ENCODE results near the gene NIPAL1.

NIPAL1 gene

DNA sequence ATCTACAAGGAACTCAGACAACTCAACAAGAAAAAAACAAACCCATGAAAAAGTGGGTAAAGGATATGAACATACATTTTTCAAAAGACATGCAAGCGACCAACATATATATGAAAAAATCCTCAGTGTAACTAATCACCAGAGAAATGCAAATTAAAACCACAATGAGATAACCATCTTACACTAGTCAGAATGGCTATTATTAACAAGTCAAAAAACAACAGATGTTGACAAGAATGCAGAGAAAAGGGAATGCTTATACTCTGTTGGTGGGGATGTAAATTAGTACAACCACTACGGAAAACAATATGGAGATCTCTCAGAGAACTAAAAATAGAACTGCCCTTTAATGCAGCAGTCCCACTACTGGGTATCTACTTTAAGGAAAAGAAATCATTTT lies 12.1 kb downstream of the NIPAL1 start:
- DNase-seq = no peak

DNA sequence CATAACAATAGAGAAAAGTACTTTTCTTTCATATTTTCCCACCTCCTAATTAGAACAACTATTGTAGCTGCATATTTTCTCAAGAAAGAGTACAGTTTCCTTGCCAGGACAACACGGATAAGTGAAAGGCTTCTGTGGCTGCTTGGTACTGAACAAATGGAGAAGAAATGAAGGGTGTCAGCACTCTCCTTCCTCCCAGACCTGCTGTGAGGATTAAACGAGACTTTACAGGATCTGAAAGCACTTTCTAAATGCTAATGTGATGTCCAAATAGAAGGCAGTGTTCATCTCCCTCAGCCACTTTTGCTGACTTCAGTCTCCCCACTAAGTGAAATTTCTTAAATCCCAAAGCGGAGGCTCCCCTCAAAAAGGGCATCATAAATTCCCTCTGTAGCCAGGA lies 13.9 kb downstream of the NIPAL1 start:
- DNase-seq = no peak

DNA sequence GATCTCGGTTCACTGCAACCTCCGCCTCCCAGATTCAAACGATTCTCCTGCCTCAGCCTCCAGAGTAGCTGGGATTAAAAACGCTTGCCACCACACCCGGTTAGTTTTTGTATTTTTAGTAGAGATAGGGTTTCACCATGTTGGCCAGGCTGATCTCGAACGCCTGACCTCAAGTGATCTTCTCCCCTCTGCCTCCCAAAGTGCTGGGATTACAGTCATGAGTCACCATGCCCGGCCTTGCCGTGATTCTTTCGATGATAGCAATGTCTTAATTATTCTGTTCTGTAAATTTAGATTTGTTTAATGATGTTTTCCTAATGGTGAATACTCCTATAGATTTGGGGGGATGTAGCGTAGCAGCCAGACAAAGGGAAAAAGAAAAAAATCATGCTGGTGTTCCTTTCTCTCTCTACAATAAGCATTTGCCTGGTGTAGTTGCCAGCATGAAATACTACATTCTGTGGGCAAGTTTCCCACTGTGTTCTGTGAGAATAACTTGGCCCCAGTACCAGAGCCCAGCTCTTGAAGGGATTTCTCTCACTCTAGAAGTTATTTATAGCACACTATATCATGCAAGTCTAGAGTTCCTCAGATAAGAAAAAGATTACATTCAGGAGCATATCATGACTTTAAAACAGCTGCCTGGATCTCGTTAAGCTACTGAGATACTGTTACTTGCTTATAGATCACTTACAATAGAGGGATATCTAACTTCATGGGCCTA lies 15.4 kb downstream of the NIPAL1 start:
- no peak for DNase-seq

DNA sequence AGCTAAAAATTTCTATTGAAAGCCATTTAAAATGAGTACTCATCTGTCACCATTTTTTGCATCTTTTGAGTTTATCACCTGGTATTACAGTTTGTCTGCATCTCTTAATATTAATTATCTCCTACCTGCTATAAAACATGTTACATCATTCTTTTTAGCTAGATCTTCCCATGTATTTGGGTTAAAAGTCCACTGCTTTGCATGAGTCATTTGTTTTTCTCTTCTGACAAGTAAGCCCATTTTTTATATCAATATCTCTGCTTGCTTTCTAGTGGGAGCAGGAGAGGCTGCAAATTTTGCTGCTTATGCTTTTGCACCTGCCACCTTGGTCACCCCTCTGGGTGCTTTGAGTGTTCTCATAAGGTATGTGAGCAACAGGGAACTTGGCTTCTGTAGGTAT lies 16.1 kb downstream of the NIPAL1 start:
- DNase-seq = no peak

DNA sequence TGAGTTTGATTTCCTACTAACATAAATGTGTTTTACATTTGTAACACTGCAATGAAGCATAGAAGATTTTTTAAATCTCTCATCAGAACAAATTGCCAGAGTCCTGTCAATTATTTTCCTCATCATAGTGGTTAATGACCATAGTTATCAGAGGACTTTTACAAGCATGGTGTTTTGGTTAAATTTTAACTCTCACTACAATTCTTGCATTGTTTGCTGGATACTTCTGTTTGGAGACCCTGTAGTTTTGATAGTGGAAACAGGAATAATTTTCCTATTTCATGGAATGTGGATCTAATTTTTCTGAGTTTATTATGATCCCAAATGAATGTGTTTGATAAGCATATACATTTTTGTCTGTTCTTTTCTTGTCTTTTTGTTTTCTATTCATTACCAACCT lies 16.8 kb downstream of the NIPAL1 start:
- no peak for DNase-seq

DNA sequence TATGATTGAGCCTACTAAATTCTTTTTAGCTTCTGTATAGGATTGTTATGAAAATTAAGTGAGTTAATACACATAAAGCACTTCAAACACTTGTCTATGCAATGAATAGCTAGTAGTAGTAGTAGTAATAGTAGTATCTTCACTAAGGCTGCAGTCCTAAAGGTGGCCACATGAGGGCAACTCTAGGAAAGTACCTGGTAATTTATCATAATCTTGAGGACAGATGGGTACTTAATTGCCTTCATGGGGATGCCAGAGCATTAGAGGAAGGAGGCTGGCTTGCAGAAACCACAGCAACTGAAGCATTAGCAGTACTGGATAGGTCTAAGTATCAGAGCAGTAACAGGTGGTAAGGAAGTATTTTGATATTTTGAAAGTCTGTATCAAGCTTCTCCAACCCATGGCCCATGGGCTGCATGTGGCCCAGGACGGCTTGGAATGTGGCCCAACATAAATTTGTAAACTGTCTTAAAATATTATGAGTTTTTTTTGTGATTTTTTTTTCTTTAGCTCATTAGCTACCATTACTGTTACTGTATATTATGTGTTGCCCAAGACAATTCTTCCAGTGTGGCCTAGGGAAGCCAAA lies 17.3 kb downstream of the NIPAL1 start:
- DNase-seq = peak; percentile 71

DNA sequence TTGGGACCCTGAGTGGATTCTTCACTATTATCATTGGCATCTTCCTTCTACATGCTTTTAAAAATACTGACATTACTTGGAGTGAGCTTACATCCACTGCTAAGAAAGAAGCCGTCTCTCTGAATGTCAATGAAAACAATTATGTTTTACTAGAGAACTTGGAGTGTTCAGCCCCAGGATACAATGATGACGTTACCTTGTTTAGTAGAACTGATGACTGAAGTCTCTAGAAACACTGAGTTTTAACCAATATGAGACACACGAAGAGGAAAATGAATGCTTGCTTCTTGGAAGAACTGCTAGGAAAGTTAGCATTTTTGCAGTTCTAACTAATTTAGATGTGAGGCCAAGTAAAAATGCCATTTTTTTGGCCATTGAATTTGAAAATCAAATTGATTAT lies 19.4 kb downstream of the NIPAL1 start:
- no peak for DNase-seq

DNA sequence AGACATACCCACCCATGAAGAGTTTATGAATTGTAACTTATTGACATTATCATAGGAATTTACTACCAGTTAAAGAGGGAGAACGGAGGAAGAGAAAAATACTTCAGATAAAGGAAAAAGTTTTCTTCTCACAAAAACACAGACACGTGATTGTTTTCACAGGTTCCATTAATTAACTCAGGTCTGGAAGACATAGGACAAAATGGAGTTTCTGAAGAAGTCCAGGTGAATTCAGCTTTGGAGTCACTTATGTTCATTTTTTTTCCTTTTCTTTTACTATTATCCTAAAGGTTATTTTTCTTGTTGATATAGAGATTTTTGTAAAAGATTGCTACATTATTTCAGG lies 20.5 kb downstream of the NIPAL1 start:
- no peak for DNase-seq

DNA sequence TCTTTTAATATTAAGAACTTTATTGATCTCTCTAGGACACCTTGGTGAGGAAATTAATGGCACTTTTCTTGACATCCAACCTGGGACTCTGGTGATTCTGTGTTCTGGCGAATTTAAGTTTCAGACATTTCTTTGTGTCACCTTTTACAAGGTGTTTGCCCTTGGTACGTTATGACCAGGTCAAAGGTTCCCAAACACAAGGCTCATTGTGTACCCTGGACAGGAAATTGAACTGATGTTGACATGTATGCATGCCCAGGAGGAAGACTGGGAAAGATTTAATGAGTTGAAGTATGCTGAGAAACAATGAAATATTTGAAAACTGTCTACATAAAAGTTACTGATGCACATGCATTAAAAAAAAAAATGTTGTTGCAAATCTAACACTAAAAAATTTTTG lies 22.1 kb downstream of the NIPAL1 start:
- DNase-seq = no peak

DNA sequence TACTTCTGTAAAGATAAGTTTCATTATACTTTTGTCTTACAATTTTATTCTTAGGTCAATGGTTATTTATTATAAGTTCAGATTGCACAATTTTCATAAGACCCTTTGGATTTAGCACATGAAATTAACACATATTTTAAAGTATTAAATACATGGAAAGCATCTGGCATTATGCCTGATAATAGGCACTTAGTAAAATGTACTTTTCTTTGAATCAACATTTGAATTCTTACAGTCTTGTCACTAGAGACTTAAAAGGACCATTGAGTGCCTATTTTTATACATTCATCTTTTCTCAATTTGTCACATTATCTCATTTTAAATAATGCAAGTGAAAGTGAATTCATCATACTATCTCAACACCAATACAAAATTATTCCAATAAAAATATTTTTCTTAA lies 23.0 kb downstream of the NIPAL1 start:
- no peak for DNase-seq

DNA sequence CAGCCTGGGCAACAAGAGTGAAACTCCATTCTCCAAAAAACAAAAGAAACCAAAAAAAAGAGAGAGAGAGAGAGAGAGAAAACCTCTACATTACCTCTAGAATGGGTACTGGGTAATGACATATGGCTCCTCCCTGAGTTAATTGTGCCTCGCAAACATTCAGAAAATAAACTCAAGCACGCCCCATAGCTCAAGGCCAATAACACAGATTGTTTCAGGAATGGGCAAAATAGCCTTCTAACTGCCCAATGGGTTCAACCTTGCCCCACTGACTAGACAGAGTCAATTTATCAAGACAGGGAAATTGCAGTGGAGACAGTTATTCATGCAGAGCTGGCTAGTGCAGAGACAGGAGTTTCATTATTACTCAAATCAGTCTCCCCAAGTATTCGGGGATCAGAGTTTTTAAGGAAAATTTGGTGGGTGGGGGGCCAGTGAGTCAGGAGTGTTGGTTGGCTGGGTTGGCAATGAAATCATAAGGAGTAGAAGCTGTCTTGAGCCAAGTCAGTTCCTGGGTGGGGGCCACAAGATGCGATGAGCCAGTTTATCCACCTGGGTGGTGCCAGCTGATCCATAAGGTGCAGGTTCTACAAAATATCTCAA lies 25.1 kb downstream of the NIPAL1 start:
- no peak for DNase-seq

DNA sequence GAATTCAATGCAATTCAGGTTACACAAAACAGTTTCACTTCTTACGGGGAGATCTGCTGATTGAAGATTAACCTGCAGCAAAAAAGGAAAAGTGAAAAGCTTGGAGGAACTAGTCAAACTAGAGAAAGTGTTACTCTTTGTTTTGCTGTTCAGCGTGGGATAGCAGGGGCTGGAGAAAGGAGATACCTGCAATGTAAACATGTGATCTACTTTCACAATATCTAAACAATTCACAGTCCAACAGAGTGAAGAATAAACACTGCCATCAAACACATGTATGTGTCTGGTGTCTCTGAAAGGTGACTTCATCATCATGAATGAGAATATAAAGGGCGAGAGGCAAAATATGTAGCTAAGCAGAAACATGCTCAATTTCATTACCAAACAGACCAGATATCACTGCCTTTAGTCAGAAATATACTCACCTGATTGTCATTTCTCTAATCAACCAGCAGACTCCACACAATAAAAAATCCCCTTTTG lies 26.4 kb downstream of the NIPAL1 start:
- no peak for DNase-seq

DNA sequence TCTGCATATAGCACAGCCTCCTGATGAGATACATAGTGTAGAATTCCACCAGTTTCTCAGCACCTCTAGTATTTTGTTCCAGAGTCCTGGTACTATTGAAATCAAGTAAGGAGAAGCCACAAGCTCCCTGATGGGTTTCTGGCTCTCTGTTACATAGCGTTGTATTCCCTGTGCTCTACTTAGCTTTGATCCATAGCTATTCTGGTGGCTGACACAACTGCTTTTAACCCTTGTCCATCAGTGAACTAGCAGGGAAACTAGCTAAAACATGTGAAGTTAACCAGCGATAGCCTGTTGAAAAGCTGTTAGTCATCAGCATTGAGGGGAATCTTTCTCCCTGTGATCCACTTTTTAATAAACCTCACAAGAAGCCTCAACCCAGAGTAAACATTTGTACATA lies 26.9 kb downstream of the NIPAL1 start:
- no peak for DNase-seq

DNA sequence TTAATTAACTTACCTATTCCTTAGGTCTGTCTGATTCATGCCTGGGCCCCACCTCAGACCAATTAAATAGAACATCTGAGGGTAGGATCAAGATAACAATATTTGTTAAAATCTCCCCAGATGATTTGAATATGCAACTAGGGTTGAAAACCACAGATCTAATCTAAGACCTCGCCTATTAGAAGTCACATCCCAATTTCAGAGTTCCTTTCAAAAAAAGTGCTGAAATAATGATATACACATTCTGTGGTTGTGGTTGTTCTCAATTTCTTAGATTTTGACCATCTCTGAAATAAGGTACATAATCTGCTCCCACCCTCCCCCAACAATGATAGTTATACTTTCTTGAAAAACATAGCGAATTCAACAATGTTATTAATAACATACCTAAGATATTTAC lies 27.7 kb downstream of the NIPAL1 start:
- peak; percentile 40 for DNase-seq

DNA sequence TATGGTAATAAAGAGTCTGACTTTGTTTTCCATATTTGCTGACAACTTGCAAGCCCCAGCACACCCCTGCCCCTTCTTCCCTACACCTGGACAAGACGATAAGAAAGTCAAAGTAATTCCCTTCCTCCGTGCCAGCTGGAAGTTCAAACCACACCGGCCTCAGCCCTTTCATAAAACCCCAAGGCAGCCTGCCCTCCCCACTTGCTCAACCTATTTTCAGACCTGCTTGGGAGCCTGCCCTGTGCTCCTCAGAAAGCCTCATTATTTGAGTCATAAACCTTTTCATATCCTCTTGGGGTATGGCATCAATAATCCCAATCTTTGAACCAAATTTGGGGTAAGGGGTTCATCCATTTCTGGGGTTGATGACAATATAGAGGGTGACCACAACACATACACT lies 29.5 kb downstream of the NIPAL1 start:
- no peak for DNase-seq

DNA sequence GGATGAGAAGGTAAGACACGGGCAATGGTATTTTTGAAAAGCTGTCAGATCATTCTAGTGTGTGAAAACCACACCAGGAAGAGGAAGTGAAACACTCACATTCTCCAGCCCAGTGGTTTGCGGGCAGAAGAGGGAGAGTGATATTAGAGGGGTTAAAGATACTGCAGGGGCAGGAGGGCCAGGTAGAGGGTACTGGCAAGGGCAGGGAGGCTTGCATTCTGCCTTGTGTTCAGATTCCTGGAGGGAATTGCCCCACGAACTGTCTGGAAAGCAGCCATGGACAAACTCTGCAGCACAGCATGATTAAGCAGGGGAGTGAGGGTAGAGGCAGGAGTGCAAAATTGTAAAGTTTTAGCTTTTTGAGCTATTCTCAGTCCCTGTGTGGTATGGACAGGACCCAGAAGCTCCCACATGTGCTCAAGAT lies 30.9 kb downstream of the NIPAL1 start:
- peak; percentile 73 for DNase-seq

DNA sequence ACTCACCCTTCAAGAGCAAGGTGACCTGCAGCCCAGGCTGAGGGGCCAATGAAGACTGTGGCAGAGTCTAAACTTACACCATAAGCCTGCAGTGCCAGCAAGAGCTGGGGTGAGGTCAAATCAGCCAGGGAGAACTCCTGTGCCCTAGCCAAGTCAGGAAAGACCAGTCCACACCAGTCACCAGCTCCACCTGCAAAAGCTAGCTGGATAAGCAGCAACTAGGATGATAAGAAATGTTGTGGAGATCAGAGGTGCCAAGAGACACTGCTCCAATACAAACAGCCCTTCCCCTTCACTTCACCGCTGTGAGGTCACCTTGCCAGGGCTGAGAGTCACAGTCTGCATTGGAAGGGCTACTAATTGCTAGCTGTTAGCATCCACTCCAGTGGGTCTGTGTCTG lies 31.3 kb downstream of the NIPAL1 start:
- DNase-seq = no peak

DNA sequence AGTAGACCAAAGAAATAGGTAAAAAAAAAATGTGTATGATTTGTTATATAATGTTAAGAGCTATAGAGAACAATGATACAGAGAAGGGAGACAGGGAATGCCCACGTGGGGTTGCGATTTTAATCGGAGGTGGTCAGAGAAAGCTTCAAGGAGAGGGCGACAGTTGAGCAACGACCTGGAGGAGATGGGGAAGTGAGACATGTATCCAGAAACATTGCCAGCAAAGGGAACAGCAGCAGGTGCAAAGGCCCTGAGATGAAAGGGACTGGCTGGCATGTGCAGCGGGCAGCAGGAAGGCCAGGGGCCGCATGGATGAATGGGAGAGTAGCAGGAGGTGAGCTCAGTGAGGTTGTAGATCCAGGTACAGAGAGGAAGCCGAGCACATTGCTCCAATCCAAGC lies 32.9 kb downstream of the NIPAL1 start:
- DNase-seq = no peak

DNA sequence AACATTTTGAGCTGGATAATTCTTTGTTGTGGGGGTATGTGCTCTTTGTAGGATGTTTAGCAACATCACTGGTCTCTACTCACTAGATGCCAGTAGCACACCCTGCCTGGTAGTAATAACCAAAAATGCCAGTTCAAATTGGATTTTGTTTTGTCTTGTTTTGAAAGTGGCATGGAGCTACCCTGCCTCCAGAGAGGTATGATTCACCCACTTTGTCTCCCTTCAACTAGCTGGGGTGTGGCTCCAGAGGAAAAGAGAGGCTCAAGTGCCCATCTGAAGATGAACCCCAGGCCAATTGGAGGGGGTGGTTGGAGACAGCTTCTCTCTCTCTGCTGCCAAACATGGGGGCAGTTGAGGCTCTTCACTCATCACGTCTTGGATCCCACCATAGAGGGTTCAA lies 34.5 kb downstream of the NIPAL1 start:
- no peak for DNase-seq

DNA sequence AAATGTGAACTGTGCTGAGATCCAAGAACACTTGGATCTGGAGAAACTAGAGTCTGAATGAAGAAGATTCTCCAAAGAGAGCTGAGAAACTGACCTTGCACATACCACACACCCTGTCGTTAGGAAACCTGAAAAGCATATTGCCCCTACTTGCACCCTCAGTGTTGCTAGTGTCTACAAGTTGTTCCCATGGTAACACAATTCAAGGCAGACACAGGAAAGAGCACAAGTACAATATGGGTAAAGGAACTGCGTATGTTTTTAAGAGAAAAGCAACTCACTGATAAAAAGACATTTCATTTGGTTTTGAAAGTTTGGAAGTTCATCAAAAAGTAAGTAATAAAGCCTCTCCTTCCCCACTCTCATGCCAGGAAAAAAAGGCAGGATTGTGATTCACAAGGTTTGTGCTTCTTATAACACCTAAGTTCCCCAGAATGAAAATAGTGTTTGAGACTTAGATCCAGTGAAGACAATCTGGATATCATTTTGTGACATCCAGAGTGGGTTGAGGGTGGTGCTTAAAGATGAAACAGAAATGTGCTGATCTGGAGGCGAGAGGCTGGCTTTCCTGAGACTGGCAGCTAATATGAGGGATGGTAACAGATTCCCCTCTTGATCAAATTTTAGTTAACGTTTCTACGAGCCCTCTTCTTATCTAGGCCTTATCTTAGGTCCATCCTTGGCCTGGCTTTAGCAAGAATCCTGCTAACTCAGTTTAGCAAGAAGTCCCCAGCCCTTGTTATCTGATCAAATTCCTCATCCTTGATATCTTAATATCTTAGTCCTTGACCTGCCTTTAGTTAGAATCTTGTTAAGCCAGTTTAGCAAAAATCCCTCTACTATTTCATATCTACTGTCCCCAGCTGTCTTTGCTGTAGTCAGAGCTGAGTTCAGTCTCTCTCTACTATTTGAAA lies 42.3 kb downstream of the NIPAL1 start:
- no peak for DNase-seq

DNA sequence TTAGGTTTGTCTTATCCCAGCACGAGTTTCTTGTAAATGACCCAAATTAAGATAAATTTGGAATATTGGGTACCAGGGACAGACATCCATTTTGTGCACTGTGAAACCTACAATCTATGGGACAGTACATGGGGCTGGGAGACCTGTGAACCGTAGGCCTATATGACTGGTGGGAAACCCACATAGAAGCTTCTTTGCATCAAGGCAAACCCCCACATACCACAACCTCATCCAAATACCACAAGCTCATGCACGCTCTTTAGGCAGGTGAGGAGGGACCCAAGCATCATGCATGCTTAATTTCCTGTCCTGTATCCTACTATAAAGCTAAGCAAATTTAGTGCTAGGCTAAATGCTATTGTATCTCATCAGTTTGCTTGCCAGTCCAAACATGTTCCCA lies 47.8 kb downstream of the NIPAL1 start:
- DNase-seq = no peak

DNA sequence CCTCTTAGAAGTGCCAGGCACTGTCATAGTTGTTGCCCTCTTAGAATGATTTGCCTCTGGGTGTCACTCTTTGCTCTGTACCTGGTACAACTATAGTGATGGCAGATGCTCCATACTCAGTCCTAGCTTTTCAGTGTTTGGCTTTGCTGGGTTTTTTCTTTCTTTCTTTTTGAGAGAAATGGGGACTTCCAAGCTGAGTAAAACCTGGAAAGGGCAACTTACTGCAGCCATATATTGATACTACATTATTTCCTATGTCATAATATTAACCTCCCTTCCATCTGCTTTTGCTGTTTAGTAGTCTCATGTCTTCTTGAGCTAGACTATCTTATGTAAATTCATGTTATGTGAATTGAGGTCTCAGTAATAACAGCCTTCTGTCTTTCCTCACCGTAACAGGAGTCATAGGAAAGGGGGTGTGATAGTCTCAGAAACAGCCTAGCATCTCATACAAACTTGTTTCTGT lies 49.0 kb downstream of the NIPAL1 start:
- DNase-seq = no peak

DNA sequence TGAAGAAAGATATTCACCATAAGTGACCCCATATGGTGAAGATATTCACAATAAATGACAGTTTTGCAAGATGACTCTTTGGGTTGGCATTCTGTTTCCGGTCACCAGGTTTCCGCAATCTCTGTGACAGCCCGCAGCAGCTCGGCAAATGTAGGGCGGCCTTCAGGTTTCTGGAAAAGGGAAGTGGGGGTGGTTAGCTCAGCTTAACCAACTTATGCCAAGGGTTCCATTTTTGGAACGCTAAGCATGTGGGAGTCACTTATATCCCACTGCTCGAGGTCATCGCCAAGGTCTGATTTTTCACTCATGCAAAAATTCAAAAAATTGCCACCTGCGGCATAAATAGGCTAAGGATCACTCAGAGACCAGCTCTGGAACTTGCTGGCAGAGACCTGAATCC lies 51.0 kb downstream of the NIPAL1 start:
- no peak for DNase-seq
